Measurements from ENCODE around the gene SERGEF. TPM values are rescaled to one million over a fixed set of nuclear protein-coding genes. Genes with fewer than 3 reads are reported as not detected.
"Not testable (repeated sequence)": the region's sequence is repeated elsewhere in the genome, so short reads cannot be mapped to it uniquely, and the experiment has no call there.

The SERGEF gene
- polyA plus RNA-seq, 3 donors, result 20.0 to 46.7 (median 30.0) TPM

DNA sequence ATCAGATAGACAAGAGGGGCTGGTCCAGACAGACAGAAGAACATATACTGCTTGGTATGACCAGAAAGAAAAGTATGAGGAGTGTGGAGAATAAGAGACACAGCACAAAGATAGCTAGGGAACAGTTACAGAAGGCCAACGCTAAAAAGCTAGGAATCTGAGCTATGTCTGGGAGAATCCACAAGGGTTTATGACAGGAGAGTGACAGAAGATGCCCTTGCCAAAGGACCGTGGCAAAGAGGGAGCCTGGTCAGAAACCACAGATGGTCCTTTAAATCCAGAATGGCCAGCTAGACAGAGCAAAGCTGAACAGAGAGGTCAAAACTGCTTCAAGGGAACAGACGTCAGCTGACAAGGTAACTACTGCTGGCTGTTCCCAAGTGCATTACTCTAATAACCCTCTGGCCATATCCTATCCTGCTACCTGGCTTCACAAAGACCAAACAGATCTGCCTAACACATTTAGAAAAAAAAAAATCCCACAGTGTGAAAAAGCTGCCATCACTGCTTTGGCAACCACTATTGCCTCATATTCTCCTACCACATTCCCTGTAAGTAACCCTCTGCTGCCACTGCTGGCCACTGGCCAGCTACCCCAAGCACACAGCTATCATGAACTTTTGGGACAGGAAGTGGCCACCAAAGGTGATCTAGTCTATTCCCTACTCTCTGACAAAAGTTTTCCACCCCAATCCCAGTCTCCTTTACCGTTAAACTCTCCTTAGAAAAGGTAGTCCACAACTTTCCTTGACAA is 7.3 kb downstream of the SERGEF start:
- 83 to 92% (median 91%) methylated on average over 4 of the region's 4 CpGs for WGBS, 3 donors
- H3K27ac ChIP-seq (ENCODE audit: low read depth, low read length), result no peak overlapping the region

DNA sequence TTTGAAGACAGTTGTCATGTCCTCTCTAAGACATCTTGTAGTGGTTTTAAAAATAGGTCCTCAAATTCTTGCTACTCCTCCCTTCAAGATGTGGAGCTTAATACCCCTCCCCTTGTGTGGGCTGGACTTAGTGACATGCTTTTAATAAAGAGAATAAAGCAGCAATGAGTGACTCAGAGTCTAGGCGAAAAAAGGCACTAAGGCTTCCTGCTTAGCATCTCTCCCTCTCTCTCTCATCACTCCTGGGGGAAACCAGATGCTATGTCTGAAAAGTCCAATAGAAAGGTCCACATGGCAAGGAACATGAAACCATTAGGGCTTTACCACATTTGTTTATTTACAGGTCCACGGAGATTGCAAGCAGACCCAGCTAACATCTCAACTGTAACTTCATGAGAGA is 11.7 kb downstream of the SERGEF start:
- 82 to 93% (median 86%) methylated on average over 2 of the region's 2 CpGs for WGBS, 3 donors
- H3K27ac ChIP-seq (ENCODE audit: low read depth, low read length), result no peak overlapping the region

DNA sequence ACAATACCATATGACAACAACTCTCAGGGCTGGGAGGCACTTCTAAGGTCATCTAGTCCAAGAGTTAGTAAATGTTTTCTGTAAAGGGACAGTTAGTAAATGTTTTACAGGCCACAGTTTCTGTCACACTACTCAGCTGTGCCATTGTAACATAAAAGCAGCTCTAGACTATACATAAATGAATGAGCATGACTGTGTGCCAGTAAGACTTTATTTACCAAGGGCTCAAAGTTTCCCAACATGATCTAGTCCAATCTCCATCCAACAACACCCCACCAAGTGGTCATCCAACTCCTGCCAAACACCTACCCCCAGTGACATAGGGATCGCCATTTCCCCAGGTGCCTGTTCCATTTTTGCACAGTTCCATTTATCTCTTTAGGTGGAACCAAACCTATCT is 12.1 kb downstream of the SERGEF start:
- no peak overlapping the region for H3K27ac ChIP-seq (ENCODE audit: low read depth, low read length)
- 92 to 100% (median 99%) methylated on average over 1 of the region's 1 CpG for whole genome bisulfite sequencing, 3 donors

DNA sequence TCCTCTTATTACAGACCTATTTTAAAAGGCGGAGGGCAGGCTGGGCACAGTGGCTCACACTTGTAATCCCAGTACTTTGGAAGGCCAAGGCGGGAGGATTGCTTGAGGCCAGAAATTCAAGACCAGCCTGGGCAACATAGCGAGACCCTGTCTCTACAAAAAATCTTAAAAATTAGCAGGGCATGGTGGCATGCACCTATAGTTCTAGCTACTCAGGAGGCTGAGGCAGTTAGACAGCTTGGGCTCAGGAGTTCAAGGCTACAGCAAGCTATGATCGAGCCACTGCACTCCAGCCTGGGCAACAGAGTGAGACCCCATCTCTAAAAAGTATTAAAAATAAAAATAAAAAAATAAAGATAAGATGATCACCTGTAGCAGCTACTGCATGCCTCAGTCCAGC is 12.7 kb downstream of the SERGEF start:
- H3K27ac ChIP-seq (ENCODE audit: low read depth, low read length), result not testable (repeated sequence)
- WGBS, 3 donors, result 98 to 99% (median 98%) methylated on average over 4 of the region's 4 CpGs

DNA sequence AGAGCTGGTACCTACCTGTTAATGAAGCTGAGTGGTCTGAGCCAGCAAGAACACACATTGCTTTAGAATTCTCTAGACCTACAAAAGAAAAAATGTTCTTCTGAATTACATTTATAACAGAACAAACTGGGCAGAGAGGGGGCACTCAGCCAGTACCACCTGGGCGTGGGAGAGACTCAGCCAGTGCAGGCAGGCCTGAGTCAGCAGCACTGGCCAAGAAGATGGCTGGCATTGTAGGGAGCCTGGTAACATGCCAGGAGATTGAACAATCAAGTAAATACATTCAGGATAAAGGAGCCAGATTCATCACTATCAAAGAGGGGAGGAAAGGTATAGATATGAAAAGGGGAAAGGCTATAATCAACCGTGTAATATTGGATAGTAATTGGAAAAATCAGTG is 19.9 kb downstream of the SERGEF start:
- H3K27ac ChIP-seq (ENCODE audit: low read depth, low read length), result no peak overlapping the region
- WGBS, 3 donors, result 57 to 75% (median 59%) methylated on average over 2 of the region's 2 CpGs

DNA sequence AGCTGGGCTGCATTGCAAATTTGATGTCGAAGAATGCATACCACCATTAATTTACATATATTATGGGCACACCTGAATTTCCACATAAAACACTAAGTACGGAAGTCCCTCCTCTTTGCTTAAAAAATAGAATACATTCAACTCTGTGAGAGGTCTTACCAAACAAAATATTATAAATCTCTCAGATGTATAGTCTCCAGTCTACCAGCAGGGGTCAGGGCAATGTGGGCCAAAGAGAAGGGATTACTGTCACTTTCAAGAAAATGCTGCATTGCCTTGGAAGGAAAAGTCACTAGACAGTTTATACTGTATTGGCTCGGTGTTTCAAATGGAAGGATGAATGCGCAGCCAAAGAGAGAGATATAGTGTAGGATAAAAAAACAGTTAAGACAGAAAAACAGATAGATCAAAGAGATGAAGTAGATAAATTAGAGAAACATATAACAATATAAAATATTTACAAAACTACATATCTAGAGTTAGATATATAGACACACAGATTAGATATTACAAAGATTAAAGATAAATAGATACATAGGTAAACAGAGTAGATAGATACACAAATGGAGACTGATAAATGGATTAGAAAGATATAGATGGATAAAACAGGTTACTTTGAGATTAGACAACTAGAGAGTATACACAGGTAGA is 20.9 kb downstream of the SERGEF start:
- WGBS, 3 donors, result 42 to 58% (median 56%) methylated on average over 4 of the region's 4 CpGs
- no peak overlapping the region for H3K27ac ChIP-seq (ENCODE audit: low read depth, low read length)

DNA sequence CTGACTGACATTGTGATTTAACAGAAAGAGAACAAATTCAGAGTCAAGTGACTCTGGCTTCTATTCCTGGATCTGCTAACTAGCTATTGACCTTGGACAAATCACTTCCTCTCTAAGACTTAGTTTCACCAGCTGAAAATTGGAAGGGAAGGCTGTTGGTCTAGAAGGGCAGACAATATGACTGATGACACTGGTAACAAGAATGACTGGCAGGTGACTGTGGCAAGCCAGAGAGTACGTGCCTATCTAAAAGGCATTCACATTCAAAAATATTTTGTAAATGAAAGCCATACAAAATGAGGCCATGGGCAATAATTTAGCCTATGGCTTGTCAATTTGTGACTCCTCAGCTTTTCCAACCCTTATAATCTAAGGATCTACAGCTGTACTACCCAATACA is 23.5 kb downstream of the SERGEF start:
- WGBS, 3 donors, result 88 to 95% (median 94%) methylated on average over 1 of the region's 1 CpG
- no peak overlapping the region for H3K27ac ChIP-seq (ENCODE audit: low read depth, low read length)

DNA sequence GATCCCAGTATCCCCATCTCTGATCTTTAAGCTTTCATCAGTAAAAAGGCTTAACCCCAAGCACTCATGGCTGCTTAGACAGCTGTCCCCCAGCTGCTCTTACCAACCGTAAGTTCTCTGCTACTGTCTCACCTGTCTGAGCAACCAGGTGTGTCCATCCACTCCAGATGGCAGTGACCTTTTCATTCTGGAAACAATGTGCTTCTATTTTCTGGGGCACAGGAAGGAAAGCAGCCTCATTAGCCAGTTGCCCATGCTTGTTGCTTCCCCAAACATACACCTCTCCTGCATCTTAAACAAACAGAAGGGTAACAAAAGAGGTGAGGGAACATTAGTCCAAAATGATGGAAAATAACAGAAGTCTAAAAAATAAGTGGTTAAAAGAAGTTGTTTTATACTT is 24.4 kb downstream of the SERGEF start:
- H3K27ac ChIP-seq (ENCODE audit: low read depth, low read length), result no peak overlapping the region
- 83 to 90% (median 90%) methylated on average over 1 of the region's 1 CpG for WGBS, 3 donors

DNA sequence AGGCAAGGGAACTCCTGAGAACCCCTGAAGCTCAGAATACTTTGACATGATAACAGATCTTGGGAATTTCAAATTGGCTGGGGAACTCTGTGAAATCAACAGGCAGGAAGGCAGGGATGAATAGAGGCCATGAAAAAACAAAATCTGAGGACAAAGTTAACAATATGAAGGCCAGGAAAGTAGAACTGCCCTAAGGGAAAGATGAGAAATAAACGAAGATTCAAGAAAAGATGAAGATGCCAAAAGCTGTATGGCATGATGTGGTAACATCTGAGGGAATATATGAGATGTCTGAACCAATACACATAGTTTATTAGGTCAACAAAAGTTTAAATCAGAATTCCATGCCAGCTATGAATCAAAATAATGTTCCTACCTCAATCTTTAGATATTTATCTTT is 25.0 kb downstream of the SERGEF start:
- no peak overlapping the region for H3K27ac ChIP-seq (ENCODE audit: low read depth, low read length)
- 73 to 91% (median 86%) methylated on average over 1 of the region's 1 CpG for WGBS, 3 donors

DNA sequence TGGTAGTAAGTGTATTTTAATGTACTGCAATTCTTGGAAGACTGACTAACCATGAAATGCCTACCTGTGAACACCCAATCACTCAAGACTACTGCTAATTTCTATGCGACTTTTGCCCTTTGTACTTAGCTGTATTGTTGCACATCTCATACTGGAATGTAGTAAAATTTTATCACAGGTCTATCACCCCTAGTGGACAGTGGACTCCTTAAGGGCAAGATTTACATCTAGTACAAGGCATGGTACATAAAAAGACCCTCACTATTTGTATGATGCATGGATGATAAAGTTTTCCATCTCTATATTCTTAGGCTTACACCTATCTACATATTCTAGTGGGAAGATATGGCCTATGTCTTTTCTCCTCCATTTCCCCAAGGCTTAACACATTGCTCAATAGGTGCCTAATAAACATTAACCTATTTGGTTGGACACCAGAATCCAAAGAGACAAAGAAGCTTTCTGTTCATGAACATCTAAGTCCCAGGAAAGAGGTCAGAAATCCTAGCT is 26.1 kb downstream of the SERGEF start:
- H3K27ac ChIP-seq (ENCODE audit: low read depth, low read length), result no peak overlapping the region
- WGBS, 3 donors, result 82 to 94% (median 89%) methylated on average over 1 of the region's 1 CpG

DNA sequence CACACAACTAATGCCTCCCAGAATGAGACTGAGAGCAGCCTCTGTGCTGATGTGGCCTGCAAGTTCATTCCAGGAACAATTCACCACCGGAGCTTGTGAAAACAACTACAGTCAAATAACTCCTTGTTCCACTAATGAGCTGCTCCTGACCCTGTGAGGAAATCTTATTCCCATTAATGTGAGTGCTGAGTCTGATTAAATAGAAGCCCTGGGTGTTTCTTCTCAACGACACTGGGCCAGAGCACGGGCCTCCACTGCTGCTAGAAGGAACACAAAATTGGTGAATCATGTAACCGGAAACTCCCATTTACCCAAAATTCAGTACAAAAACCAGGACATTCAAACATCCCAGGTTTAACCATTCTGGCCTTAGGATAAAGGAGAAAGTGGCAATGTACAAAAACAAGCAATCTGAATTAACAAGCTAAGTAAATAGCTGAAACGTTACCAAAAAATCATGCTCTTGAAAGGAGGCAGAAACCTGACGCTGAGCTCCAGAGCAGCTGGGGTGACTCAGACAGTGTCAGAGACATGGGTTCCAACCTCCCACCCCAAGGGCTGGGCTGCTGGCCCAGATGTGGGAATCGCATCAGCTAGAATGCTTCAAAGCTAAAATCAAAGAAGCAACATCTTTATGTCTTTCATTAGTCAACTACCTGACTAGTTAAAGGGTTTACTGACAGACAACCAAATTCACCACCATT is 26.7 kb downstream of the SERGEF start:
- no peak overlapping the region for H3K27ac ChIP-seq (ENCODE audit: low read depth, low read length)
- WGBS, 3 donors, result 53 to 57% (median 56%) methylated on average over 7 of the region's 7 CpGs

DNA sequence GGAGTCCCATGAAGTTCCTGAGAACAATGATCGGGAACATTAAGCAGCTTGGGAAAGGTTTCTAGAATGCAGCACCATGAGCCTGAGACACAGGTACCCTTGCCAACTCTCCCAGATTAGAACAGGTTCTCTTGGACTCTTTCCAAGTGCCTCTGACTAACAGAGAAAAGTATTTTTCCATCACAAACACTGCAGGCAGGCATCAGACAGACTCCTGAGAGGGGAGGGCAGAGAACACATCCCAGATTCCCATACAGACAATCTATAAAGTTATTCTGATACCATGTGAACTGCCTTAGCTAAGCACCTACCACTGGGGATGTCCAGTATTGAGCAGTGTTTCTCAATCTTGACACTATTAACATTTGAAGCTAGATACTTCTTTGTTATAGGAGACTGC is 27.3 kb downstream of the SERGEF start:
- no peak overlapping the region for H3K27ac ChIP-seq (ENCODE audit: low read depth, low read length)
- WGBS, 3 donors, result 32 to 88% (median 86%) methylated on average over 1 of the region's 1 CpG

DNA sequence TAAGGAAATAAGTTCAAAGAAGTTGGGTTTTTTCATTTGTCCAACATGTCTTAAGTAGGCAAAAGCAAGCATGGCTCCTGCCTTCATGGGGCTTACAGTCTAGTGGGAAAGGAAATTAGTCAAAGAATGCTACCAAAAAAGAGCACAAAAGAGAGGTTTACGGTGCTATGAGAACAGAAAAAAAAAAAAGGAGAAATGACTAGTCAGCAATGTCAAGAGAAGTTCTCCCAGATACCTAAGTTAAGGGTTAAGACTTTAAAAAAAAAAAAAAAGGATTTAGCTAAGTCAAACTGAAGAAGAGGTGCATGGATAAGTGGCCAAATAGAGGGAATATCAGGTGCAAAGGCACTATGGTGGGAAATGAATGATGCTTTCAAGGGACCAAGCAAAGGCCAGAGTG is 29.3 kb downstream of the SERGEF start:
- no peak overlapping the region for H3K27ac ChIP-seq (ENCODE audit: low read depth, low read length)
- 94 to 100% (median 98%) methylated on average over 1 of the region's 1 CpG for WGBS, 3 donors

DNA sequence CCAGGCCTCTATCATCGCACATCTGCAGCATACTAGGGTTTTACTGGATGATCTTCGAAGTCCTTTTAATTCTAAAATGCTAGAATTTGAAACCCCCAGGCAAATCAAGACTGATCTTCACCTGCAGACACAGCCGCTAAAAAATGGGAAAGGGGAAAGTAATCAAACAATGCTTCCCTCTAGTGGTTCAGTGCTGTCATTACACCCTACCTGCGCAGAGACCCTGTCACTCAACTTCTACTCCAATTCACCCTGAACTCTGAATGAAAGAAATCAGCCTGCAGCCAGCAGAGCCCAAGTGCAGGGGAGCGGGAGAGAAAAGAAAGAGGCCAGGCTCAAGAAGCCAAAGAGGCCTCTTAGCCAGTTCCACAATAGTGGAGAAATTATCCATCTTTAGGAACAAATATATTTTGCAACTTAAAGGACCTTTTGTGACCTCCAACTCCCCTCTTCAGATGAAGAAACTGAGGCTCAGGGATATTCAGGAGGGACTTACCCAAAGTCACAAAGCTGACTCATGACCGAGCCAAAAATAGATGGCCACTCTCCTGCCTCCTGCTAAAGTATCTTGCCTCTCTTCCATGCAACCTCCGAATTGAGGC is 33.0 kb downstream of the SERGEF start:
- H3K27ac ChIP-seq (ENCODE audit: low read depth, low read length), result no peak overlapping the region
- 37 to 42% (median 40%) methylated on average over 7 of the region's 7 CpGs for WGBS, 3 donors

DNA sequence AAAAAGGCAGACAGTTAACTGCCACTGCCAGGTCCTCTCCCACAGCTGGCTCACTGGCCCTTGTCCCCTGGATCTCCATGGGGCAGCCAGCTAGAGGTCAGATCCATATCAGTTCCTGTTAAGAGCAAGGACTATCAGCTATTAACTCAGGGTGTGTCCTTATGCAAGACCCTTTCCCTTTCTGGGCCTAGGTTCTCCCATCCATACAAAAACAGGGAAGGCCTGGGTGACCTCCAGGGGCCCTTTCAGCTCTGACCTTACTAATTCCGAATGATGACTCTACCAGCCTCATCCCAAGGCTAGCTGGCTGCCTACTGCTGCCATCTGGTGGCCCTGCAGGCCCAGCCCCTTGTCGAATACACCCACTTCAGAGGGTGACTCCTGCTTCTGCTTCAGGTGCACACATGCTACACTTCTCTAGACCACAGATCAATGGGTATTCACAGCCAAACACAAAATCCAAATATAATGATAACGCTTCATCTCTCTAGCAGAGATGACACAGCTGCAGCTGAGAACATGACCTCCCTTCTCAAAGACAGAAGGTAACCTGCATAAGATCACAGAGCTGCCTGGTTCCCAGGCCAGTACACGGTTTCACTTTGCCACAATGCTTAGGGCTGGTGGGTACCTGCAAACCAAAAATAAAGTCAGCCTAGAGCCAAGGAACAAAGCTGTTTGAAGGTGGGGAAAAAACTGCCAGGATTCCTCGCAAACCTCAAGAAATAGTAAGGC is 34.1 kb downstream of the SERGEF start:
- 56 to 72% (median 71%) methylated on average over 5 of the region's 5 CpGs for WGBS, 3 donors
- no peak overlapping the region for H3K27ac ChIP-seq (ENCODE audit: low read depth, low read length)

DNA sequence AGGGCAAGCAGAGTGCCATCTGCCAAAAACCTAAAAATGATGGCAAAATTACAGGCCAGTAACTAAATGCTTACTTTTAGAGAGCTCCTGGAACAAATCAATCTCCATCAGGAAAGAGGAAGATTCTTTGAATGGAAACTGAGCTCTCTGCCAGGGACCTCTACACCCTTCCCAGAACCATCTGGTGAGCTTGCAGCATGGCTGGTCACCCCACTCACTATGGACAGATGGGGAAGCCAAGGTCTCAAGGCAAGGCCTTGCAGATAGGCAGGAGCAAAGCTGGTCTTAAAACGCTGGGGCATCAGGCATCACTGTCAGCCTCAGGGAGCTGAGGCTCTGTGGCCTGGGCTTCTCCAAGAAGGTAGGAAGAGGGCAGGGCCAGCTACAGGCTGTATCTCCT is 36.2 kb downstream of the SERGEF start:
- WGBS, 3 donors, result 63 to 89% (median 87%) methylated on average over 1 of the region's 1 CpG
- no peak overlapping the region for H3K27ac ChIP-seq (ENCODE audit: low read depth, low read length)

DNA sequence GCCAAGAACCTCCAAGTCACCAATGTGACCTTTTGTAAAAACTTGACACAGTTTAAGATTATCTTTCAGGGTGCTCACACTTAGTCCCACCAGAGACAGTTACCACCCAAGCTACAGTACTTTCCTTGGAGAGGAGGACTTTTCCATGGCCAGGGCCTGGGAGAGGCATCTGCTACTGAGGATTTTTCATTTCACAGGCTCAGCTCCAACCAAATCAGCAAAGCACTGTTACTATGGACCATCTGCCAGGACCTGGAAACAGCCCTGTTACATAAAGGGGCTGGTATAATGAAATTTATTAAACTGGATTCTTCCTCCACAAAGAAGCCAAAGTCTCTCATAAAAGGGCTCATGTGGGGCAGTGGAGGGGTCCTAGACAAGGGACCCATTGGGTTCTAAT is 38.6 kb downstream of the SERGEF start:
- H3K27ac ChIP-seq (ENCODE audit: low read depth, low read length), result no peak overlapping the region

DNA sequence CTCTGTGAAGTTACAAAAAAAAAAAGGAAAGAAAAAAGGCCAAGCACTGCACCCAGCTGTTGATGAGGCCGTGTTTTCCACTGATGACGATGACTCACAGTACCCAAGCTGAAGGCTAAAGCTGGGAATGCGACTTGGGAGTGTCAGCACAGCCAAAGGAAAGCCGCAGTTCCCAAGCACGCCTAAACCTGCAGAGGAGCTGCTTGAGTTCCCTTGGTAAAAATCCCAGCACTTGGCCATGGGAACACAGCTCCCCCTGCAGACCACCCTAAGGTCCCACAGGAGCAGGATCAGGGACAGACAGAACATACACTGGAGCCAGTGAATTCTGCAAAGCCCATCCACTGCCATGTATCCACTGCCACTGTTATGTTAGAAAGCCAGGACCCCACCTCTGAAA is 39.9 kb downstream of the SERGEF start:
- no peak overlapping the region for H3K27ac ChIP-seq (ENCODE audit: low read depth, low read length)
- 36 to 70% (median 54%) methylated on average over 5 of the region's 5 CpGs for WGBS, 3 donors

Measured in adipose tissue (tissue), 3 donors.